Liver (tissue), 3 donors: ENCODE data around the gene SH3TC2.
"Not testable (repeated sequence)": the region's sequence is repeated elsewhere in the genome, so short reads cannot be mapped to it uniquely, and the experiment has no call there.

Source experiments
- CTCF ChIP-seq: fragments of 150-350 bp; IDR thresholded peaks from 2 replicates; pipeline ENCODE4 v1.5.1; 2017; ENCODE audit warnings: improper control_type of control experiment, low read depth, low read length; ENCODE audit not compliant: missing input control
- FOXA2 ChIP-seq: IDR thresholded peaks from 2 replicates; pipeline ENCODE4 v1.6.1; 2016; ENCODE audit warnings: antibody characterized with exemption
- GABPA ChIP-seq, 2 donors: IDR thresholded peaks in 1 of 2; conservative IDR thresholded peaks in 1 of 2; 2 replicates each; pipeline ENCODE4 v1.6.1; 2016; ENCODE audit warnings: antibody characterized with exemption in 2 of 2, mild to moderate bottlenecking in 1 of 2, moderate library complexity in 1 of 2
- MAX ChIP-seq: IDR thresholded peaks from 2 replicates; pipeline ENCODE4 v1.6.1; 2016; ENCODE audit warnings: antibody characterized with exemption
- RAD21 ChIP-seq, 2 donors: IDR thresholded peaks; 2 replicates each; pipeline ENCODE4 v1.6.1; 2016; ENCODE audit warnings: antibody characterized with exemption in 2 of 2, mild to moderate bottlenecking in 2 of 2
- TF ChIP-seq, protein P1 (sequence below): IDR thresholded peaks from 2 replicates; pipeline ENCODE4 v1.6.1; 2016; ENCODE audit warnings: antibody characterized with exemption, mild to moderate bottlenecking
- donor health status: healthy.
- donor health status: healthy.

DNA sequence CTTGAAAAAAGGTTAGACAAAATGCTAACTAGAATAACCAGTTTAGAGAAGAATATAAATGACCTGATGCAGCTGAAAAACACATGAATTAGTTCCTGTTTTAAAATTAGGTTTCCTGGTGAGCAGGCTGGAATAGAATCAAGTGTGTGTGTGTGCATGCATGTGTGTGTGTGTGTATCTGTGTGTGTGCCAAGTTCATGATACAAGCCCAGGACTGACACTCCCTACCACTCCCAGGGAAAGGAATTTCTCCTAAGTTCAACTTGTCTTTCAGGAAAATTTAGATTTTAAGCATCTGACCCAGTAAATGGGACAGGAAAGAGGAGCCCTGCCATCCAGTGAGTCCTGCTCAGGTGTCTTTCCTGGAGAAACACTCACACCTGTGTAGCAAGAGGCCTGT lies 11.2 kb upstream of the SH3TC2 start:
- TF ChIP-seq, protein P1, sequence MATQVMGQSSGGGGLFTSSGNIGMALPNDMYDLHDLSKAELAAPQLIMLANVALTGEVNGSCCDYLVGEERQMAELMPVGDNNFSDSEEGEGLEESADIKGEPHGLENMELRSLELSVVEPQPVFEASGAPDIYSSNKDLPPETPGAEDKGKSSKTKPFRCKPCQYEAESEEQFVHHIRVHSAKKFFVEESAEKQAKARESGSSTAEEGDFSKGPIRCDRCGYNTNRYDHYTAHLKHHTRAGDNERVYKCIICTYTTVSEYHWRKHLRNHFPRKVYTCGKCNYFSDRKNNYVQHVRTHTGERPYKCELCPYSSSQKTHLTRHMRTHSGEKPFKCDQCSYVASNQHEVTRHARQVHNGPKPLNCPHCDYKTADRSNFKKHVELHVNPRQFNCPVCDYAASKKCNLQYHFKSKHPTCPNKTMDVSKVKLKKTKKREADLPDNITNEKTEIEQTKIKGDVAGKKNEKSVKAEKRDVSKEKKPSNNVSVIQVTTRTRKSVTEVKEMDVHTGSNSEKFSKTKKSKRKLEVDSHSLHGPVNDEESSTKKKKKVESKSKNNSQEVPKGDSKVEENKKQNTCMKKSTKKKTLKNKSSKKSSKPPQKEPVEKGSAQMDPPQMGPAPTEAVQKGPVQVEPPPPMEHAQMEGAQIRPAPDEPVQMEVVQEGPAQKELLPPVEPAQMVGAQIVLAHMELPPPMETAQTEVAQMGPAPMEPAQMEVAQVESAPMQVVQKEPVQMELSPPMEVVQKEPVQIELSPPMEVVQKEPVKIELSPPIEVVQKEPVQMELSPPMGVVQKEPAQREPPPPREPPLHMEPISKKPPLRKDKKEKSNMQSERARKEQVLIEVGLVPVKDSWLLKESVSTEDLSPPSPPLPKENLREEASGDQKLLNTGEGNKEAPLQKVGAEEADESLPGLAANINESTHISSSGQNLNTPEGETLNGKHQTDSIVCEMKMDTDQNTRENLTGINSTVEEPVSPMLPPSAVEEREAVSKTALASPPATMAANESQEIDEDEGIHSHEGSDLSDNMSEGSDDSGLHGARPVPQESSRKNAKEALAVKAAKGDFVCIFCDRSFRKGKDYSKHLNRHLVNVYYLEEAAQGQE = not testable (repeated sequence)
- TF ChIP-seq GABPA (IDR thresholded peaks at IDR 0.05 in 1 of 2, conservative IDR thresholded peaks at IDR 0.05 in 1 of 2); CTCF; MAX; FOXA2; RAD21 (IDR thresholded peaks at IDR 0.05): not testable (repeated sequence)
